Peyer's patch (tissue), 4 donors: Measurements from ENCODE around the gene LRRC8A.
"Not testable (repeated sequence)": the region's sequence is repeated elsewhere in the genome, so short reads cannot be mapped to it uniquely, and the experiment has no call there.

Source experiments
- POLR2A ChIP-seq, 2 donors: fragments of 450-650 bp; IDR thresholded peaks; one replicate each; pipeline ENCODE4 v1.5.1; 2017; ENCODE audit warnings: antibody characterized with exemption in 2 of 2, mild to moderate bottlenecking in 2 of 2, moderate library complexity in 2 of 2
- TF ChIP-seq, protein P1 (sequence below), 6 experiments: fragments of 450-650 bp in 4 of 6; fragments of 200-600 bp in 2 of 6; sonication (generic) in 1 of 6; IDR thresholded peaks; one replicate each; pipeline ENCODE4 v1.5.1; 2017 to 2019; ENCODE audit warnings: antibody characterized with exemption in 6 of 6, mild to moderate bottlenecking in 3 of 6, moderate library complexity in 1 of 6

DNA sequence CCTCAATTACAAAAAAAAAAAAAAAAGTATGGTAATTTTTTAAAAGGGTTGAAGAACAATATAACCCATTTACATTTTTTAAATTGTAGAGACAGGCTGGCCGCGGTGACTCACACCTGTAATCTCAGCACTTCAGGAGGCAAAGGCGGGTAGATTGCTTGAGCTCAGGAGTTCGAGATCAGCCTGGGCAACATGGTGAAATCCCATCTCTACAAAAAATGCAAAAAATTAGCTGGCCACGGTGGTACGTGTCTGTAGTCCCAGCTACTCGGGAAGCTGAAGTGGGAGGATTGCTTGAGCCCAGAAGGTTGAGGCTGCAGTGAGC lies 11.0 kb upstream of the LRRC8A start:
- TF ChIP-seq, protein P1, sequence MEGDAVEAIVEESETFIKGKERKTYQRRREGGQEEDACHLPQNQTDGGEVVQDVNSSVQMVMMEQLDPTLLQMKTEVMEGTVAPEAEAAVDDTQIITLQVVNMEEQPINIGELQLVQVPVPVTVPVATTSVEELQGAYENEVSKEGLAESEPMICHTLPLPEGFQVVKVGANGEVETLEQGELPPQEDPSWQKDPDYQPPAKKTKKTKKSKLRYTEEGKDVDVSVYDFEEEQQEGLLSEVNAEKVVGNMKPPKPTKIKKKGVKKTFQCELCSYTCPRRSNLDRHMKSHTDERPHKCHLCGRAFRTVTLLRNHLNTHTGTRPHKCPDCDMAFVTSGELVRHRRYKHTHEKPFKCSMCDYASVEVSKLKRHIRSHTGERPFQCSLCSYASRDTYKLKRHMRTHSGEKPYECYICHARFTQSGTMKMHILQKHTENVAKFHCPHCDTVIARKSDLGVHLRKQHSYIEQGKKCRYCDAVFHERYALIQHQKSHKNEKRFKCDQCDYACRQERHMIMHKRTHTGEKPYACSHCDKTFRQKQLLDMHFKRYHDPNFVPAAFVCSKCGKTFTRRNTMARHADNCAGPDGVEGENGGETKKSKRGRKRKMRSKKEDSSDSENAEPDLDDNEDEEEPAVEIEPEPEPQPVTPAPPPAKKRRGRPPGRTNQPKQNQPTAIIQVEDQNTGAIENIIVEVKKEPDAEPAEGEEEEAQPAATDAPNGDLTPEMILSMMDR (IDR thresholded peaks at IDR 0.05): not testable (repeated sequence)
- TF ChIP-seq POLR2A (IDR thresholded peaks at IDR 0.05): not testable (repeated sequence)
